Measurements from ENCODE around the gene SPATA20.

SPATA20 gene

DNA sequence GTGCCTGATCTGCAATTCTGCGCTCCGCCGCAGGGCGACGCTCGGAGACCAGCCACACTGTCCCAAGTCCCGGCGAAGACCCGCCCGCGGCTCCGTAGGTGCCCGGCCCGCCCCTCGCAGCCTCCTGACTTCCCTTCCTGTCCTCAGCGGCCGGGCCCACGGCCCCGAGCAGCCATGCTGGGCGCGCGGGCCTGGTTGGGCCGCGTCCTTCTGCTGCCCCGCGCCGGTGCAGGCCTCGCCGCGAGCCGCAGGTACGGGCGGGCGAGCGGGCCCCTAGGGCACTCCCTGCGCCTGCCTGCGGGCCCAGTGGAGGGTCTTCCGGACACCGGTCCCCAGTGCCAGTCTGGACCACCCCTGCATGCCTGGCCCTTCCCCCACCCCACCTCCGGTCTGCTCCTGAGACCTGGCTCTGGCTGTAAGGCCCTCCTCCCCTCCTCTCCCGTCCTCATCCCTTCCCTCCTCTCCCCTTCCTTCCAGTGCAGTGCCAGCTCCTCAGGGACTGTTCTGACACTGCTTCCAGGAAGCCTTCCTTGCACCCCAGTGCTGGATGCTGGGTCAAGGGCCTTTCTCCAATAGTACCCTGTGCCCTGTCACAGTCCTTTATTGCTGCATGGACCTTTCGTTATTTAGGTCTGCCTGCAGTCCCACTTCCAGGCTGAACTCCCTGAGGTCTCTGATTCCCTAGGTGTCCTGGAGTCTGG, at the start of gene SPATA20:
Gene SPATA20 (plus strand): TSS at position 140 of the 701 bp plus-strand sequence. CDS start 35 bp downstream, at position 175.
- DNase-seq (ENCODE audit: low read depth in 2 of 2): peak; percentile 67 to 86

DNA sequence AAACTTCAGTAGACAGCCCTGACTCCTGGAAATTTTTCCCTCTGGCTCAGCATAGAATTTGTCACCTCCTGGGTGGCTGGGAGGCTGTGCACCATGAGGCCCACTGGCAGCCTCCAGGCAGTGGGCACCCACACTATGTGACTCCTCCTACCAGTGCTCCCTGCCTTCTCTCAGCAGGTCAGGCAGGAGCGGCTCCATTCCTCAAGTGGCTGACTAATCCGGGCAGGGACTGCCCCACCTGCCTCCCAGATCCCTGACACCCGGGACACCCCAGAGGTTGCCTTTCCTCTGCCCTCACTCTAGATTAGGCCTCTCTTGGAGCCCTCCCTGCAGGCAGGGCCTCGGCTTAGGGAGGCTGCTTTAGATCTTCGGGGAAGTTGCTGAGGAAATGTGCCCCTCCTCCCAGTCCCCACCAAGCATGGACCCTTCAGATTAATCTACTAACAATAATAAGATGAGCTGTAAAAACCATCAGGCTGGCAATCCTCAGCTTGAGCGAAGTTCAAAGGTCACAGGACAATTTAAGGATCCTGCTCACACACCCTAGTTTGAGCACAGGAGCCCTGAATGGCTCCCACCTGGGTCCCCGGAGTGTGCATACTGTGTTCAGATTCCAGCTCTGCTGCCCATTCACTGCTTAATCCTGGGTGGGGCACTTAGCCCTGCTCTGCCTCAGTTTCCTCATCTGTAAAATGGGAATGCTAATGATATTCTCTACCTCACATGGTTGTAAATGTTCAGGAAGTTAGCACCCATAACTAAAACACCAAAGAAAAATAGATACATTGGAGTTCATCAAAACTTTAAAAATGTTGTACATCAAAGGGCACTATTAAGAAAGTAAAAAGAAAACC, 48.7 kb upstream of the SPATA20 start:
- DNase-seq (ENCODE audit: low read depth in 2 of 2): no peak

DNA sequence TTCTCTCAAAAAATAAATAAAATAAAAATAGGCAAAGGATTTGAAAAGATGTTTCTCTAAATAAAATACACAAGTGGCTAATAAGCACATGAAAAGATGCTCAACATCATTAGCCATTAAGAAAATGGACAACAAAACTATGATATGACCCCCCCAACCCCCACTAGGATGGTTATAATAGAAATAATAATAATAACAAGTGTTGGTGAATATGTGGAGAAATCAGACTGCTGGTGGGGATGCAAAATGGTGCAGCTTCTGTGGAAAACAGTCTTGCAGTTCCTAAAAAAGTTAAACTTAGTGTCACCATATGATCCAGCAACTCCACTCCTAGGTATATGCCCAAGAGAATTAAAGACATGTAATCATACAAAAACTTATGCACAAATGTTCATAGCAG, 47.7 kb upstream of the SPATA20 start:
- no peak for DNase-seq (ENCODE audit: low read depth in 2 of 2)

DNA sequence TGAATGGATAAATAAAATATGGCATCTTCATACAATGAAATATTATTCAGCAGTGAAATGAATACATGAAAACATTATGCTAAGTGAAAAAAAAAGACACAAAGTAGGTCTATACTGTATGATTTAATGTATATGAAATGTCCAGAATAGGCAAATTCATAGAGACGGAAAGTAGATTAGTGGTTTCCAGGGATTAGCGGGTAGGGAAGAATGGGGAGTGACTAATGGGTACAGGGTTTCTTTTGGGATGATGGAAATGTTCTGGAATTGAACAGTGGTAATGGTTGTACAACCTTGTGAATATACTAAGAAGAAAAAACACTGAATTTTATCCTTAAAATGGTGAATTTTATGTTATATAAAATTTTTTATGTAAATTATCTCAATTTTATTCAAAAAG, 47.3 kb upstream of the SPATA20 start:
- no peak for DNase-seq (ENCODE audit: low read depth in 2 of 2)

DNA sequence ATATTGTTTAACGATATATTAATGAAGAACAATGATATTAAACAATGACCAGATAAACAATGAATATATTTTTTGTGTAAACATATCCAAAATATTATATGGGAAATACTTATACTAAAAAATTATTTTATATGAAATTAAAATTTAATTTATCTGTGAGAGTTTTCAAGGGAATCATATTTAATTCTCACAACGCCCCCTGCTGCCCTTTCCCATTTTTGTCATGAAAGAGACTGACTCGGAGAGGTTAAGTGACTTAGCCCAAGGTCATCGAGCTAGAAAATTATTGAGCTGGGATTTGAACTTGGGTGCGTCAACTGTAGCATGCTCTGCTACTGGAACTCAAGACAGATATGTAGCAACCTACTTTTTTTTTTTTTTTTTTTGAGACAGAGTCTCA, 45.9 kb upstream of the SPATA20 start:
- DNase-seq (ENCODE audit: low read depth in 2 of 2): no peak

DNA sequence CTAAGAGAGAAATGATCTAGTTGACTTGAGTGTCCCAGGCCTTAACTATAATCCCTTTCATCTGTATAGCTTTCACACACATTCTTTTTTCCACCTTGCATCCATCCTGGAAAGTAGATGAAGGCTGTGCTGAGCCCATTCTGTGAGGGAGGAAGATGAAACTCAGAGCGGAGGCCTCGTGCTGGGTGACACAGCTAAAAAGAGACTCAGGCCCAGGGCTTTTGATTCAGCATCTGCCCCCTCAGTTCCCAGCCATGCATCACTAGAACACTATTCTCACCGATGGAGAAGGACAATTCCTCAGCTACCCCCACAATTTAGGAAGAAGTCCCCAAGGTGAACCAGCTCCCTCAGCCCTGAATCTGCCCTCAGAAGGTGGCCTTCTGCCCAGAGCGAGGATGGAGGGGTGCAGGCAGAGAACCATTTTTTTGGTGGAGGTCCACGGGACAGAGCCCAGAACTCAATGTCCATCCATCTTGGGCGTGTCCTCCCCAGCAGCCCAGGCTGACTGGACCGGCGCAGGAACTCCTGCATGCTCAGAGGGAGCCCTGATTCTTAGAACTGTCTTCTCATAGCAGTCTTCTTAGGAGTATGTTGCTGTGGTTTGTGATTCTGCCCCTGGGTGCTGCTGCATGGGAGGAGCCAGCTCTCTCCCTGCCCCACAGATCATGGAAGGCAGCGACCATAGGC, 44.5 kb upstream of the SPATA20 start:
- no peak for DNase-seq (ENCODE audit: low read depth in 2 of 2)

DNA sequence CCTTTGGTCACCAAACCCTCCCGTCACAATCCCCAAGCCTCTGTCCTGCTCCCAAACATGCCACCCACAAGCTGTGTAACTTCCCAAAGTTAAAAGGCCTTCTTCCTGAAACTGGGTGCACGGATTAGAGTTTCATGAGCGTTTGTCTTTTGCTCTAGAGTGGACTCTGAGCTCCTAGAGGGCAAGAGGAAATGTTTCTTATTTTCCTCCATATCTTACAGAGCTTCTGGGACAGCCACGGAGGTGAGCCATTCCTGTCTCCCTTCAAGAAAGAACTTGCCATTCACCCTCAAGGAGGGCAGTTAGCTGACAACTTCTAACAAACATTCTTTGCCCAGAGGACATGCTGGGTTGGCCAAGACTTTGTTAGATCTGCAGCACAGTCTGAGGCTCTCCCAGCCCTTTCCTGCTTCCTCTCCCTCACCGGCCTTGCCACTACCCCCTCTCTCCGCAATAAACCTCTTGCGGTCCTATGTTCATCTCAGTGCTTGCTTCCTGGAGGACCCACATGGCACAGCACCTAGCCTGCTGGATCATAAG, 41.3 kb upstream of the SPATA20 start:
- DNase-seq (ENCODE audit: low read depth in 2 of 2): no peak

DNA sequence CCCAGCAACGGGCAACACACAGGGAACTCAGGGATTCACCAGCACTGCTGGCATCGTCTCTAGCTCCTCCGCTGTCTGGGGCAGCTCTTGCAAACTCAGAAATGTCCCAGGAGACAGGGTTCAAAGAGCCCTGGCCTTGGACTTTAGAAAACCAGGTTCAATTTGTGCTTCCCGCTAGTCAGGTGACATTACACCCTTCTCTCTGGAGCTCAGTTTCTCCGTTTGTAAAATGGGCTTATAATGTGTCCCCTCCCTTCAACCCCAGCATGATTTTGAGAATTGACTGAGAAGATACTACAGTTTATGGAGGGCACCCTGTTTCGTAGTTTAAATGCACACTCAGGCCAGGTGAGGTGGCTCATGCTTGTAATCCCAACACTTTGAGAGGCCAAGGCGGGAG, 40.7 kb upstream of the SPATA20 start:
- DNase-seq (ENCODE audit: low read depth in 2 of 2): no peak

DNA sequence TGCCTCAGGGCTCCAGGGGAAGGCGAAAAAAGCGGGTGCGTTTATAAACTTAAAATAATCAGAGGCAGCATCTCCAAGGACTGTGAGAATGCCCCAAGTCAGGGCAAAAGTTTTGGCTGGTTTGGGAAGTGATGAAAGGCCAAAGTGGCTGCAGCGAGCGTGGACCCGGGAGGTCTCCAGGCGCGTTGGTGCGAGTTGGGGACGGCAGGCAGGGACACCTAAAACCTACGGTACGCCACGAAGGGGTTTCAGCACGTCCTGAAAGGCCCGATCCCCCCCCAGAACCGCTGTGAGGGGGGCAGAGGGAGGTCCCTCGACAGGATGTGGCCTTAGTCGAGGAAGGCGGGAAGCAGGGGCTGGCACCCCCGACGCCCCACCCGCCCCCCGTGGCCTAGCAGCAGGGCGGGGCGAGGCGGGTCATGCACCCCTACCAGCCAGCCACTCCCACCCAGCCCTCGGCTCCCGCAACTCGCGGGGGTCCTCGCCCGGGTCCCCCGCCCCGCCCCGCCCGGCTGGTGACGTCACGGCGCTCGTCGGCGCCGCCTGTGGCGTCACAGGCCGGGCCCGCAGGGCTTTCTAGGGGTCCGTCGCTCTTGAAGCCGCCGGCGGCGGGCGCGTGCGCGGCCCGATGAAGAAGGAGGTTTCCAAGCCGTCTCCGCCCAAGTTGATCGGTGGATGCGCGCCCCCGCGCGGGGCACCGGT, 39.0 kb upstream of the SPATA20 start, which contains the start of gene MYCBPAP:
Gene MYCBPAP (plus strand): TSS at position 569 of the 702 bp plus-strand sequence. CDS start 236 bp downstream, outside the sequence.
- peak; percentile 31 to 70 for DNase-seq (ENCODE audit: low read depth in 2 of 2)

DNA sequence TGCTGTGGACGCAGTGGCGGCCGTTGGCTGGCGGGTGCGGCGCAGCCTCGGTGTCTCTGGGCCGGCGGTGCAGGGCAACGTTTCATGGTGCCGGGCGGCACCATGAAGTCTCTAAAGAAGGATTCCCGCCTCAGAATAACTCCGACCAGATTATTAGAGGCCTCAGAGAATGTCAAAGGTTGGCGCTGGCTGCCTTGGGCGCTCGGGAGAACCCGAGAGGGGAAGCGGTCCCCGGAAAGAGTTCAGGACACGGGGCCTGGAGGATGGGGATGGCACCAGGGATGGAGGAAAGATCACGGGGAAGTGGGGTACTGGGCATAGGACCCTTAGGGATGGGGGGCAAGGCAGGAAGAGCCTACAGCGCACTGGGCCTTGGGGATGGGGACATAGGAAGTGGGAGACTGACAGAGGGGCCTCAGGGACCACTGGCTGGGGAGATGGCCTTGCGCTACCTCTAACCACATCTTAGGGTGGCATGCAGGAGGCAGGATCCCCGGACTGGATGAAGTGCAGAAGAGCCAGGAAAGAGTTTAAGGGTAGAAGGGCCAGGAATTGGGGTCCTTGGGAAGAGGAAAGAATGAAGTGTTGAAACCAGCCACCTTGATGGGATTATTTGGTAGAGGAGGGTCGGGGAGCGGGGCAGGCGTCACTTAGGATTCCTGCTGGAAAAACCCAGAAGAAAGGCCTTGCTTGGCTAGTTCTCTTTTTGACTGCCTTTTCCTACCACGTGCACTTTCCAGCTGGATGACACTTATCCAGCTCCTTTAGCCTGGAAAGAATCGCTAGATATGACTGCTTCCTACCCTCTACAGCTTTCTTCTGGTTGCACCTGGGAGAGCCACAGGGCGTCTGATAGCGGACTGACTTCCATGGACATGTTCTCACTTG, 38.2 kb upstream of the SPATA20 start:
- DNase-seq (ENCODE audit: low read depth in 2 of 2): no peak

DNA sequence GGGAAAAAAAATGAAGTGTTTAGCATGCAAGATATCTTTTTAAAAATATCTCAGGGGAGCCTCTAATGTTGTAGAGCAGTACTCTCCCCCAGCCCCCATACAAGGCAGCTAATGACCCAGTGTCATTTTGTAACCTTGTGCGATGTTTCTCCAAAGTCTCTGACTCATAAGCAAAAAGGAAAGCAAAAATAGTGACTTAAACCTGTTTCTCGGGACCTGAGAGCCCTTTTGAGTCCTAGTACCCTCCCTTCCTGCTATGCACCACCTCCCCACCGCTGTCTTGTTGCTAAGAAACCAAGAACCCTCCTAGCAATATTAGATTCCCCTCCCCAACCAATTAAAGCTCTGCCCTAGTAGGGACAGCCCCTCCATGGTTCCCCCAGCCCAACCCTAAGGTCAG, 35.9 kb upstream of the SPATA20 start:
- peak in 1 of 2 donors; percentile 7 for DNase-seq (ENCODE audit: low read depth in 2 of 2)

DNA sequence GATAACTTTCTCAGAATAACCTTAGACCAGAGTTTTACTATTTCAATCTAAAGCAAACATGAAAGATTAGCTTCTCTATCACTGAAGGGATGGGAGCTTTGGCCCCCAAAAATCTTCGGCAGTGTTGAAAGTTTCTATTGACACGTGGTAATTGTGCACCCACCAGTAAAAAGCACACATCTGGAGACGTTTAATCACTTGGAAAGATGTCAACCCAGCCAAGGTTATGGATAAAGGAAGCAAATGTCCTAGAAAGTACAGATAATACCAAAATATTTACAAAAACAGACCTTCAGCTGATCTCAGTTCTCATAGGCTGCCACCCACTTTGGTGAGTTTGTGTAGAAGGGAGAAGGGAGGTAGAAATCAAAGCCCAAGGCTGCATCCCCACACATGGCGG, 33.5 kb upstream of the SPATA20 start:
- no peak for DNase-seq (ENCODE audit: low read depth in 2 of 2)

DNA sequence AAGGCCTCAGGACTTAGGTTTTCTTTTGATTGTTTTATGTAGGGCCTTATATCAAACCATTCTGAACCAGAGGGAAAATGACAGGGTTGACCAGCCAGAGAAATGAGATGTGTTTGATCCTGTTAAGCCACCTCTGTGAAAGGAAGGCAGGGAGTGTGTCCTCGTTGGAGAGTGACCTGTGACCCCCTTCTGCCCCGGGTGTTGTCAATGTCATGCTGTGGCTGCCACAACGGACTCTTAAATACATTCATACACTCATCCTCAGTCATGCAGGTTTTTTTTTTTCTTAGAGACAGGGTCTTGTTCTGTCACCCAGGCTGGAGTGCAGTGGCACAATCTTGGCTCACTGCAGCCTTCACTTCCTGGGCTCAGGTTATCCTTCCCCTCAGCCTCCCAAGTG, 32.6 kb upstream of the SPATA20 start:
- no peak for DNase-seq (ENCODE audit: low read depth in 2 of 2)

DNA sequence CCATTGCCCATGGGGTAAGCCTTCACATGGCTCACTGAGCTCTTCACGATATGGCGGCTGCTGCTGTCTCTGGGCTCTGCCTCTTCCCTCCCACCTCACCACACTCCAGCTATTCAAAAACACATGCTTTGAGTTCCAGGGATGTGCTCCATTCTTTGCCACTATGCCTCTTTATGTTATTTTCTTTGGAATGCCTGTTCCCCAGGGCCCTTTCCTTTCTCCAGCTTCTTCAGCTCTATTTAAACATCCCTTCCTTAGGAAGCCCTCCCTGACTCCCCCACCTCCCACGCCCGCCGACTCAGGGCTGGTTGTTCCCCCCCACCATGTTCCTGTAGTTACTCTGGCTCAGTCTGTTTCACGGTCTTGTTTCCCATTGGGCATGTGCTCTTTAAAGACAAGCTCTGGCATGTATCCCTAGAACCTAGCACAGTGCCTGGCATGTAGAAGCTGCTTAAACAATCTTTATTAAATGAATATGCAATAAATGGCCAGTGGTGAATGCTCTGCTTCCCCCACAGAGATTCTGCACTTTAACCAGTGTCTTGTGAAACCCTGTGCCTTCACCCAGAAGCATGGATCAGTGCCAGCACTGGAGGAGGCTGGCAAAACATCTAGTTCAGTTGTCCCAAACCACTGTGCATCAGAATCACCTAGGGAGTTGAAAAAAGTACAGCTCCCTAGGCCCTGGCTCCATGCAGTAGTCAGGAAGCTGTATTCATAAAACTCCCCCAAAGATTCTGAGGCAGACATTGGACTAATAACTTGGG, 31.9 kb upstream of the SPATA20 start:
- no peak for DNase-seq (ENCODE audit: low read depth in 2 of 2)

DNA sequence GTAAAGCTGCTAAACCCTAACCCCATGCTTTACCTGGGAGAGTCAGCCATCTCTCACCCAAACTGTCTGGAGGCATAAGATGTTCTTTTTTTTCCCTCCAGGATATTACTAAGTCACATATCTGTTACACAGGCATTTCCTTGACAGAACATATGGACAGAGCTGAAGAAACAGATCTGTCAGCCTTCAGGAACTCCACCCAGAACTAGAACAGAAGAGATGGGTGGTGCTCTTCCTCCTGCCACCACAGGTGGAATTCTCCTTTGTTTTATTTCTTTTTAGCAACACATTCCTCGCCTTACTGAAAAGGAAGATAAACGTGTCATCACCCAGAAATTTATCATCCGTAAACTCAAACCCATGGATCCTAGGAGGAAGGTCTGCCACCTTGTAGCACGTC, 30.0 kb upstream of the SPATA20 start:
- DNase-seq (ENCODE audit: low read depth in 2 of 2): no peak

DNA sequence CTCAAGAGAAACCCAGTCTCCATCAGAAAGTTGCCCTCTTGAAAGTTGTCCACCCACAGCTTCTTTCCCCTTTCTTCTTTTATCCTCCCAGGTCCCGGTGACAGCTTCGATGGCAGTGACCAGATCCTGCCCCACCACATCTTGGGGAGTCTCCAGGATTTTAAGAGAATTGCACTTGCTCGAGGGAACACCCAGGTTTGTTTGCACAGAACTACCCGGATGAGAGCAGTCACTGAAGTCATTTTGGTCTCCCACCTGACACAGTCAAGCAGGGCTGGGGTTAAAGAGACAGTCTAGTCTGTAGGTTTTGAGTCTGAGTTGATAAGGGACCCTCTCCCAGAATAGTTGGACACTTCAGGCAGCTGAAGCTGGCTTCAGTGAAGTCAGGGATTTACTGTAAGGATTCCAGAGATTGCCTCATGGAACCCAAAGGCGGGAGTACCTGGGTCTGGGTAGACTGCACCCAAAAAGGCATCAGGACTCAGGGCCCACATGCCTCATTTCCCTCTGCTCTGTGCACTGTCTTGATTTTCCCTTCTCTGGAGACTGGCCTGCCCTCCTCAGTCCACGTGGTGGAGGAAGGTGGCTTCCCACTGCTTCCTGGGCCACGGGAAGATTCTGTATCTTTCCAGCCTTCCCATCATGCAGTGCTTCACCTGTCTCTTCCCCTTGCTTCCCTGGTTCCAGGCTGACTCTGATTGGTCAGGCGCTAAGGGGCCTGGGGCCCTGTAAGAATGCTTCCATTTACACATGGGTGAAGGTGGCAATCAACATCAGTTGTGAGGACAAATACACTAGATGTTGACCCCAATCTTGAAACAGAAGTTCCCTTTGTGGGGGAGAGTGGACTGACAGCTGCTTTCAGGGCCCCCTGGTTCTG, 29.2 kb upstream of the SPATA20 start:
- DNase-seq (ENCODE audit: low read depth in 2 of 2): no peak

DNA sequence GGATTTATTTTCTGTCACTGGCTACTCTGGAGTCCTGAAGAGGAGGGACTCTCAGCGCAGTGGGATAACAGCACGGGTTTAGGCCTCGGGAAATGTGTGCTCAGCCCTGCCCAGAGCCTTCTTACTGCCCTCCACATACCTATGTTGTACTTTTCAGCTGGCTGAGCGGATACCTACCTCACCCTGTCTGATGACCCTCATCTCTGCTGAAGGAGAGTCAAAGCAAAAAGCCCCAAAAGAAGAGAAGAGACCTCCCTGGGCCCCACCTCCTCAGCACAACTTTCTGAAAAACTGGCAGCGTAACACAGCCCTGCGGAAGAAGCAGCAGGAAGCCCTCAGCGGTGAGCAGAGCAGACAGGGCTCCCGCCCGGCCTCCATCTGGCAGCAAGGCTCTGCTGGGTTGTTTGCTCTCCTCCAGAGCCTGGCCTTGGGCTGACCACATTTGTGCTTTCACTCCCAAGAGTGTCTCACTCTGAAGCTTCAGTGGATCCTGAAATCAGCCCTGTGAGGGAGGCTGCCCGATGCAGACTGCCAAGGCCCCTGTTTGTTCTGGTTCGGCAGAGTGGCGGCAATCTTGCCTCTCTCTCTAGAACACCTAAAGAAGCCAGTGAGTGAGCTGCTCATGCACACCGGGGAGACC, 28.5 kb upstream of the SPATA20 start:
- no peak for DNase-seq (ENCODE audit: low read depth in 2 of 2)

DNA sequence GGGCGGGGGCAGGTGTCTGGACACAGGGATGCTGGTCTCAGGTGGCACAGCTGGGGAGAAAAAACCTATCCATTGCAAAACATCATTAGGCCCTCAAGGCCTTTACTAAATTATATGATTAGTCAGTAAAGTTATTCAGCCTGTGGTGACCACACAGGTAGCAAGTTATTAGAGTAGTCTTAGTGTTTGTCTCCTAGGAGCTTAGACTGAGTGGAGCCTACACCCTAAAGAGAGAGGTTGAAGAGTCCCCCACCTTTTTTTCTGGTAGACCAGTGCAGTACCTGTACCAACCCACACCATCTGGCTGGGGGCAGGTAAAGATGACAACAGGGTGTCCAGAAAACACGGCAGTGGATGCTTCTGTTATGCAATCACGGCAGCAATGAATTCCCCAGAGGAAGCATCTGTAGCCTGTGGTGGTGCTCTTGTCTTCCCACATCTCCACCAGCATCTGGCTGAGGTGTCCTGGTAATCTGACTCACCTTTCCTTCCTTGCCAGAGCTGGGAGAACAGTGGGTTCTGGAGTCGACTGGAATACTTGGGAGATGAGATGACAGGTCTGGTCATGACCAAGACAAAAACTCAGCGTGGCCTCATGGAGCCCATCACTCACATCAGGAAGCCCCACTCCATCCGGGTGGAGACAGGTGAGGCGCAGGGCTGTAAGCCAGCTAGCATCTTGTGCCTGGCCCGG, 27.7 kb upstream of the SPATA20 start:
- DNase-seq (ENCODE audit: low read depth in 2 of 2): no peak
